HT1080 (cell line): ENCODE results near the gene AMER2. TPM values are rescaled to one million over a fixed set of nuclear protein-coding genes. Genes with fewer than 3 reads are reported as not detected.

Source experiments
- DNase-seq: peaks from one replicate; pipeline ENCODE4 v3.0.0-alpha.2; 2015; ENCODE audit warnings: low read depth
- total RNA-seq: library from RNA; depleted of rRNA; stranded (reverse); fragments of >200 nt; shearing (Covaris generic); gene quantifications from 2 replicates; pipeline ENCODE4 v1.2.3, GENCODE V29; 2014

AMER2 gene
- total RNA-seq, 1 experiment from 2014 or later, result not detected

DNA sequence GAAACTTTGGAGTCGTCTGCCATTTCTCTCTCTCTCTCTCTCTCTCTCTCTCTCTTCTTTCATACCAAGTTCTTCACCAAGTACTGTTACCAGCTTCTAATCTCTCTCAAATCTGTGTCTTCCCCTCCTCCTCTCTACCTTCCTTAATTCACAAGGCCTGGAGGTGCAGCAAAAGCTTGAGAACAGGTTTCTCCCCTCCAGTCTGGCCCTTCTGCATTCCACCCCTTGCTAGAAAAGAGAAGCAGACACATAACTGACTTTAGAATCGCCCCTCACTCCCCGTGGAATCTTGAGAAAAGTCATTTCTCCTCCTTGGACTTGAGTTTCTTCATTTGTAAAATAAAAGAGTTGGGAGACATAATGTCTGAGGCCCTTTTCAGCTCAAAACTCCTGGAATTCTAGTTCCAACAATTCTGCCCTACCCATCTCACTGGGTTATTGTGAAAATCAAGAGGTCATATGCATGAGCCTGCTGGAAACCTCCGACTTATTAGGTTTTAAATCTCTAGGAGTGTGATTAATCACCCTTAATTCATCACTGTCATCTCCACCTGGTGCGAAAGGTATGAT lies 20.4 kb downstream of the AMER2 start:
- DNase-seq, result no peak

DNA sequence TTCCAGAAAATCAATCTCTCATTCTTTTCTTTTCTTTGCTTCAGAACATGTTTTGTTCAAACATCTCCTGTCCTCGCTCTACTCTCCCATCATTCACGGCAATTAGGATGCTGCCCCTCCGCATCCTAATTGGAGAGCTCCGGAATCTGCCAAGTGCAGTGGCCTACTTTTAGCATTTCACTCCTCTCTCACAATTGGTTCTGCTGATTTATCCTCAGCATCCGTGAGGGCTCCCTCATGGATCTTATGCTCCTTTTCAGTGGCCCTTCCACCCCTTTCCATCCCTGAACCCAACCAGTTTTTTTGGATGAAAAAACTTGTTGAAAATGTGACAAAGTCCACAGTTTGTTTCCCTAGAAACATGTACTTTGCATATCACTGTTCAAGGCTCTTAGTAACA lies 22.4 kb downstream of the AMER2 start:
- no peak for DNase-seq

DNA sequence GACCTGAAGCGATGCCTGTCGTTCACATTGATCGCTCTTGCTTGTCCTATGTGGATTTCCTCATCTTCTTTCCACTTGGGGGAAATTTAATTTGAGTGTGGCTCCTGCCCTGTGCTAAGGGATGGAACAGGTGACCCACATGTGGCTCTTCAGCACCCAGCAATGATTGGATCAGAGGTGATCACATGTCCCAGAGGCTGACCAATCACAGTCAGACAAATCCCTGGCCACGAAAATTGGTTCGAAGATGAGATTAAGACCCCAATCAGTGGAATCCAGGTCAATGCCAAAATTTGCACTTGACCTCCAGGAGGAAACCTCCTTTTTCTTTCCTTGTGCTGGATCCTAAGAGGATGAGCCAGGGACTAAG lies 23.7 kb downstream of the AMER2 start:
- no peak for DNase-seq

DNA sequence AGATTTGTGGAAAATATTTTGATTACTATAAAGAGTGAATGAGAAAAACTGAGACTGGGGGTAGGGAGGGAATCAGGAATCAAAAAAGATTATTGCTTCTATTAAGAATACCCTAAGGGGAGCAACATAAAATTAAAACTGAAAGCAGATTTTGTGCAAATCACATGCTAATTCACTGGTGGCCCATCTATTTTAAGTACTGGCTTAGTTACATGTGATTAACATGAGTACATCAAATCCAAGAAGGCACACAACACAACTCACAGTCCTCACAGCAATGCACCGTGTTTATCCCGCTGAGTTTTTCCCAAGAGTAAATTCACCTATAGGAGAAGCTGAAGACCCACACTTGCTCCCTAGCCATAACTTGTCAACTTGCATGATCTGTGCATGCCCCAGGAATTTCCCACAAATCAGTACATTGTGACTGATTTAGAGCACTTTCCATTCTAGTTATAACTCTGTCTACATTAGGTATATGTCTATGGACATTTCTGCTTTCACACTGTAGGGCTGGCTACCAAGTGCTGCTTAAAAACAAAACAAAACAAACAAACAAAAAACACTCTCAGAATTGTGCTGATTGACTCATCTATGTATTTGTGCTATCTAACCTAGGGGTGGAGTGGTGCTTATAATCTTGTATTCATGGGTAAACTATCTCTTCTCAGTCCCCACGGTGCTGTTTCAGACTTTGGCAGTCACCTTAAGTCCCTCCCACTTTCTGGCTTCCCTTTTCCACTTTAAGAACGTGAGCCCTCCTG lies 24.3 kb downstream of the AMER2 start:
- DNase-seq, result no peak

DNA sequence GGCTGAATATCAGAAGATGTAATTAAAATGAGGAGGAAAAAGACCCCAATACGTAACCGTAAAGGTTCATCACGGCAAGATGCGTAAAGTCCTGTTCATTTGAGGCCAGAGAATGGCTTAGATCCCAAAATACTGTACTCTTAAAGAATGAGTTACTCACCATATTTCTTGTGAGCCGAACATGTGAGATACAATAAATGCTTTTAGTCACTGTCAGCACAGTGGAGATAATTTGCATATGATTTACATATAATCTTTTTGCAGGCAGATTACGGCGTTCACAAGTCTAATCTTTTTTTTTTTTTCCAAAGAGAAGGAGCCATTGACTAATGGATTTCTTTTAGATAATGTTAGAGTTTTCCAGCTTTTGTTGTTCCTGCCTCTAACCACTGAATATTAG lies 28.4 kb downstream of the AMER2 start:
- no peak for DNase-seq

DNA sequence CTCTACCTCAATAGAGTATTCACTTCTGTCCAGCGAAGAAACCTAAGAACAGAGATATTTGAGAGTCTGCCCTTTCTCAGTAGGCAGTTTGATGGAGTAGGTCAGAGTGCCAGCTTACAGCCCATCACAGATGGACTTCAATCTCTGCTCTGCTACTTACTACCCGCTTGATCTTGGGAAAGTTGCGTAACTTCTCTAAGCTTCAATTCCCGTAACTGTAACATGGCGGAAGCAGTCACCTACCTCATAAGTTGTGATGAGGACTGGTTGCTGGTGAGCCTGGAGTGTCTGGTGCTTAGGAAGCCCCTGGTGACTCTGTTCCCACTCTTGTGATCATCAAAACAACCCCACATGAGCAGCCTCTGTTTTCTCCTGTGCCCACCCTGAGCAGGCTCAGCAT lies 31.0 kb downstream of the AMER2 start:
- no peak for DNase-seq

DNA sequence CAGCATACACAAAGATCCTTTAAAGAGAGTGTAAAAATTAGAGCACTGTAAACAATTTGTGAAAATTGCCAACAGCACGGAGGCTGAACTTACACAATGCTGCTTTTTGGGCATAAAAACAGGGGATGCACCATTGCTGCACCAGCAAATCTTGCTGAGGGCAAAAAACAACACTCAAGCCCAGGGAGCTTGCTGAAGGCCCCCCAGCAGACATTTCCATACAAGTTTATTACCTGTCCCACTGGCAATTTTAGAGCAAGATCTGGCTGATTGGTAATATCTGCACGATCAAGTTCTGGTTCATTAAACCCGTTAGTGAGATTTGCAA lies 34.3 kb downstream of the AMER2 start:
- DNase-seq, result no peak

DNA sequence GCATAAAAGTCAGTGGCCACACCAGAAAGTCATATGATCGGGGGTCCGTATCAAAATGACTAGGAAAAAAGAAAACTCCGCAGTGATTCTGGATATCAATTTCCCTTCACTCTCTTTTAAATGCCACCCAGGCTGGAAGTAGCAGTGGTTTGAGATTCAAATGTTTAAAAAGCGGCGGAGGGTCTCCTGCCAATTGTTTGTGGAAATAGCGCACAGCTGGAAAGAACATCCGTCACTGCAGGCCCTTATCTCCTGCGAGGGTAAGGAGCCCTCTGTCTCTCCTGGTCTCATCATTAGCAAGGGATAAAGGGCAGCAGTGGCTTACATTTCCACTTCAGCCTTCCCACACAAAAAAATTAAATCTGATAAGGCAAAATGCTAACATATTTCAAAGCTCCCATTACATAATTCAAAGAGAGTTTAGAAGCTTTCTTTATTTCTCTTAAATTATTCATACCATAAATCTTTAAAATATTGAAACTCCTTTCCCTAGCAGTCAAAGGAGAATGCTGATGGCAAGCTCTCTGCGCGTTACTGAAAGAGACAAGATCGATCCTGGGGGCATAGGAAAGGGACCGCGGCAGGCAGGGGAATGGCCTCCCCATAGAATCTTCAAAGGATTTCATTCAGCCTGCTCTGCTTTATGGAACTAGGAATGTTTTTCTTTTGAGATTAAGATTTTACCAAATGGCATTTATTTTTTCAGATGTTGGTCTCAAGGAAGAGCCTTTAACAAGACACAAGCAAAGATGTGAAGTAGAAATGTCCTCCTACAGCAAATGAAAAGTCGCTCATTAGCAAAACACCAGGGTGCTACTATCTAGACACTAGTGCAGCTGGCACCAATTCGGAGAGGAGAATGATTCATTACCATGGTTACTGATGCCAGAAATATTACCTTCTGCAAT lies 35.0 kb downstream of the AMER2 start:
- no peak for DNase-seq

DNA sequence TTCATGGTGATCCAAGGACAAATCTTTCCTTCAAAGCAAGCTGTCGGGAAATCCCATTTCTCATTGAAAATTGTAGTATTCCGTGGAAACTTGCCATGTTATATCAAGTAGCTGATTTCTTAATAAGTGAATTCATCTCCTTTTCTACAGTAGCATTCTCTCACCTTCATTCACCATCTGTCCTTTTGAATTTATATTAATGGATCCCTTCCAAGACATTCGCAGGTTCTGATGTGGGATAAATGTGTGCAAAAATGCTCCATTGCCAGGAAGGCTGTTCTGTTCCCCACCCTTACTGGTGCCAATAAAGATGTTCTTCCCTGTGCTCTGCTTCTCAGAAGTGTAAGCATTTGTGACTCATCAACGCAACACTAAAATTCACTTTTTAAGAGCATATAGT lies 36.2 kb downstream of the AMER2 start:
- DNase-seq, result no peak

DNA sequence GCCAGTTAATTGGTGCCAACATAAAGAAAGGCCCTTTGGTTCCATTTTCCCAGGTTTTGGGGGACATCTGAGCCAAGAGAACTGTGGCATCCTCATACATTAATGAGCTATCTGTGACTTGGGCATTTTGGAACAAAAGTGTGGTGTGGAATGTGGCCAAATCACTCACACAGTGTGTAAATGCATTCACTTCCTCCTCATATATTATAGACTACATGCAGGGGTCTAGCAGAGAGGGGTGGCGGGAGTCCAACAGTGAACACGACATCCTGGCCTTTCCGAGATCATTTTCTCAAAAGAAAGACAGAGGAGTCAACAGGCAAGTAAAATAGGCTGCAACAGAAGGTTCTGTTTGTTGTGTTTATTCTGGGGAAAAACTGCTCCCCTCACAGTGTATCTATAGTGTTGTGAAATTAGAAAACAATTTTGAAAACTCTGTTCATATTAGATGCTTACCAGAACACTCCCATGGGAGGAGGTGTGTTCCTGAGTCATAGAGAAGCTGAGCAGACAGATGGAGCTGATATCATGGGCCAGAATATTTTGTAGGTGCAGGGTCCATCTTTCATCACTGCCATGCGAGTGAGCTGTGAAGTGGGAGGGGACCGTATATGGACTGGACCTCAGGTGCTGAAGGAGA lies 39.2 kb downstream of the AMER2 start:
- DNase-seq, result no peak

DNA sequence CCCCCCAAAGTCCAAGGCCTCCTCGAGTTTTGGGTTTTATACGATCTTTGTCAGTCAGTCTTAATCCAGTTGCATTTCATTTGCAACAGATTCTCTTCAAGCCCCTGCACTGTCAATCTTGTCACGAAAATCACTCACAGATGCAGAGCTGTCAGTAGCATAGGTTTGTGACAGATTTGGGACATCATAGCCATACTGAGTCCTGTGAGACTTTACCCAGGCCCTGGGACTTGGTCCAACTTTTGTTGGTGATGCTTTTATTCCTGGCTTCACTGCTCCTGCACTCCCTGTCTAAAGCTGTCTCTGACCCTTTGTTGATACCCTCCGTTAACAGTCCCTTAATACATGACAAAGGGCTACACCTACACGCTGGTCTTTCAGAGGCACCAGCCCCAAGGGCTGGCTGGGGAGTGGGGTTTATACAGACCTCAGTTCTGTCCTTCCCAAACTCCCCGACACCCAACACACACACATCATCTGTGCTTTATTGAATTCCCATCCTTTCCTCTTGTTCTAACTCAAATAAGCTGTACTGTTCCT lies 40.1 kb downstream of the AMER2 start:
- no peak for DNase-seq

DNA sequence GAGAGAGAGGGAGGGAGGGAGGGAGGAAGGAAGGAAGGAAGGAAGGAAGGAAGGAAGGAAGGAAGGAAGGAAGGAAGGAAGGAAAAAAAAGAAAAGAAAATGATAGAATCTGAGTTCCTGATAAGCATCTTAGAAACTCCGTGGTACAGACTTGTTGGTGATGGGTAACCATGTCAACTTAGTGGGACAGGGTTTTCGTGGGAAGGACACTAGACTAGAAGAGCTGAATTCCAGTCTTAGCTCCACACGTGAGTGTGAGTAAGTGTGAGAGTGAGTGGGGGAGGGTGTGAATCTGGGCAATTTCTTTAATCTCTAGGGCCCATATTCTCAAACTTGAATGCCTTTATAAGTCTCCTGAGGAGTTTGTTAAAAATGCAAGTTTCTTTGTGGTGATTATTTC lies 41.1 kb downstream of the AMER2 start:
- no peak for DNase-seq

DNA sequence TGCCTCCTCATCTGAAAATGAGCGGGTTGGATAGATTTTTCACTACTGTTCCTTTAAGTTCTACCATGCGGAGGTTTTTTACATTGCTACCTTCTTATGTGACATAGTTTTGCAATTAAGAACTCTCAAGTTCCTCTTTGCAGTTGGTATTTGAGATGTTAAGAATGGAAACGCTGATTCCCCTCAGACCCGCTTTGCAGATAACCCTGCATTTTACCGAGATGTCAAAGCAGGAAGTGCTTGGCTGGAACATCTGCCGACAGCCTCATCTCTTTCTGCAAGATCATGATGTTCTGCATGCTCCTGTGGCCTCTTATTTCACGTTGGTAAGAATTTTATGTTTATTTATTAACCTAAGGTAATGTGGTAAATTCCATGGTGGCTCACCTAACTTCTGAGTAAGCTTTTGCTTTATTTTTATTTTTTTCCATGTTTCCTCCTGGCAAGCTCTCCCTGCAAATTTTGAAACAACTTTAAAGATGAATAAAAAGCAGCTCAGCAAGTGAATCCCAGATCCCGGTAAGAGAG lies 53.6 kb downstream of the AMER2 start:
- DNase-seq, result no peak

DNA sequence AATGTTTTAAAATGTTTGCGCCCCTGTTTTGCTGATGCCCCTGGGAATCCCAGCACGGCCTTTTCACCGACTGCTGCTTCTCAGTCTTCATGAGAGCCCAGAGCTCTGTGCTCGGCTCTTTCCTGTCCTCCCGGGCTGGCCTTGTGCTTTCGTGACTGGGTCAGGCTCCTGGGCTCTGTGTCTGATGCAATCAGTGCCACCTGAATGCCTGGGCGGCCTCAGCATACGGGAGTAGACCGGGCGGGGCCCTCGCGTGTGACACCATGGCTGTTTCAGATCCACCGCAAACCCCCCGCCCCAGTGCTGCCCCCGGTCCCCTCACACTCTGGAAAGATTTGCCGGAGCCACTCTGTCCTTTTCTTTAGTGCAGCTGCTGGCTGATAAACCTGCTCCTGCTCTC lies 54.8 kb downstream of the AMER2 start:
- no peak for DNase-seq

DNA sequence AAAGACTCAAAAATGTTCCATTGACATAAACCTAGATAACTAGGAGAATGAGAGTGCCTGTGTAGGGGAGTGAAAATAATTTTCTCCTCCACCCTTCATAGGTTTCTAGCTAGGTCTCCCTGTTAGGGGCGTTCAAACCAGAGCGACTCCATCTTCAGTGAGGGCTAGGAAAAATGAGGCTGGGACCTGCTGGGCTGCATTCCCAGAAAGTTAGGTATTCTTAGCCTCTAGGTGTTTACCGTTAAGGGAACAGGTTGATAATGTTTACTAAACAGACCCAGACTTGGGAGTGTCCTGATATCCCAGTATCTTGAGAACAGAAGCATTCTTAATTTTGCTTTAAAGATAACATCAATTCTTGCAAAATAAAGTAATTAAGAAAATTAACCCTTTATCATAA lies 56.0 kb downstream of the AMER2 start:
- DNase-seq, result no peak

DNA sequence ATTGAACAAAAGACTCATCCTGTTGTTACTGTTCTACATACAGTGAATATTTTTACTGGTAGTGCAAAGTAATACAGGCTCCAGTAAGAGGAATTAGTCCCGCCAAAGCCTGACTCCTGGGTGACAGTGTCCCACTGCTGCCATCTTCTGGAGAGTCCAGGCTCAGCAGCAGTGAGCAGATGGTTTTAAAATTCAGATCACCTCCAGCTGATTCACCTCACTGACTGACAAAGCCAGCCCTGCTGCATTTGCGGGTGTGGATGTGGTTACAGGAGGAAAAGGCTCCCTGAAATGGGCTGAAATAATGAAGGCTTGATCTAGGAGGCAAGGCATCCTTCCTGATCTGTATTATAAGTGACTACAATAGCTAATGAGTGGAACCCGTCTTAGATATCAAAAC lies 57.9 kb downstream of the AMER2 start:
- peak; percentile 81 for DNase-seq

DNA sequence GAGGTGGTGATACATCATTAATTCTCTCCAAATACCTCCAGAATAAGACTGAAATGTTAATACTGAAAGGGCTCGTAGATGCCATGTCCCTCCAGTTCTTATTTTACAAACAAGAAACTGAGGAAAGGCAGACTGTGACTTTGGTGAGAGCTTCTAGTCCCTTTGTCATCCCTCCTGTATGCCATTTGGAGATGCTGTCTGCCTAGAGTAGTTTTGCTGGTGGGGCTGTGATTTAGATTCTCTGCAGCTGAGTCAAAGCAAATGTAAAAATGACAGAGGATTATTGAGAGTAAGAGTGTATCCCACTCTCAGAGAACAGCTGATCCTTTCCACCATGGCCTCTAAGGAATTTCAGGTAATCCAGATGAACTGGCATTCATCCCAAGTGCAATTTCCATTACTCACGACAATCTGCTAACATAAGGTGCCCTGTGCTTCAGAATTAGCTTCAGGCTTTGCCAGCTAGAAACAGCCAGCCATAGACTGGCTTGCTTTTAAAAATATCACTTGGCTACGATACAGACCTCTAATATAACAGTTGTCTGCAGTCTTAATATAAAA lies 59.3 kb downstream of the AMER2 start:
- no peak for DNase-seq
